OCI-LY7 (cell line): ENCODE measurements around the gene PADI6. TPM values are rescaled to one million over a fixed set of nuclear protein-coding genes. Genes with fewer than 3 reads are reported as not detected.

Experiments used
- BruUV-seq: library from RNA; stranded (reverse); fragments of 400-500 nt; replicated peaks from 2 replicates; lab custom pipeline; 2021; lab: Mats Ljungman, UMichigan
- CTCF ChIA-PET: fragments of 300-600 bp; sonication (Branson Sonifier 250); formaldehyde crosslinking; loops from one replicate; lab custom pipeline; 2022; ENCODE audit warnings: antibody characterized with exemption; ENCODE audit not compliant: unreplicated experiment; lab: Charles Lee
- POLR2A ChIA-PET: fragments of 300-600 bp; sonication (Branson Sonifier 250); formaldehyde crosslinking; loops from one replicate; lab custom pipeline; 2022; ENCODE audit warnings: antibody characterized with exemption; lab: Charles Lee
- DNase-seq: peaks from one replicate; pipeline ENCODE4 v3.0.0-alpha.2; 2015; ENCODE audit warnings: low spot score
- H2AFZ ChIP-seq: fragments of 200-600 bp; sonication (generic), shearing (Covaris generic); 2 replicates; pipeline ENCODE4 v1.6.1; 2014; ENCODE audit warnings: mild to moderate bottlenecking, antibody characterized with exemption, low read length, moderate library complexity
- H3K27ac ChIP-seq: fragments of 200-600 bp; sonication (generic); 2 replicates; pipeline ENCODE4 v1.5.1; 2014; ENCODE audit warnings: mixed run types, low read depth, mild to moderate bottlenecking, moderate library complexity, low read length, inconsistent platforms; ENCODE audit not compliant: poor library complexity, severe bottlenecking
- H3K36me3 ChIP-seq: fragments of 200-600 bp; sonication (generic); 2 replicates; pipeline ENCODE4 v1.6.1; 2014; ENCODE audit warnings: mild to moderate bottlenecking, antibody characterized with exemption, low read length, moderate library complexity, mixed read lengths; ENCODE audit not compliant: insufficient read depth
- H3K4me1 ChIP-seq: fragments of 200-600 bp; sonication (generic); 2 replicates; pipeline ENCODE4 v1.5.1; 2014; ENCODE audit warnings: mild to moderate bottlenecking, low read length; ENCODE audit not compliant: insufficient read depth, poor library complexity, severe bottlenecking
- H3K4me2 ChIP-seq: fragments of 200-600 bp; sonication (generic); 2 replicates; pipeline ENCODE4 v1.6.1; 2014; ENCODE audit warnings: mild to moderate bottlenecking, low read length
- H3K4me3 ChIP-seq: fragments of 200-600 bp; sonication (generic); 2 replicates; pipeline ENCODE4 v1.5.1; 2014; ENCODE audit warnings: mild to moderate bottlenecking, low read depth, low read length; ENCODE audit not compliant: poor library complexity, severe bottlenecking
- H3K79me2 ChIP-seq: fragments of 200-600 bp; sonication (generic); 2 replicates; pipeline ENCODE4 v1.6.1; 2016; ENCODE audit warnings: low read depth, mild to moderate bottlenecking, low read length, moderate library complexity, mixed read lengths; ENCODE audit not compliant: insufficient read depth
- H3K9me2 ChIP-seq: fragments of 200-600 bp; sonication (generic); 2 replicates; pipeline ENCODE4 v1.6.1; 2016; ENCODE audit warnings: mild to moderate bottlenecking, low read length, mixed read lengths; ENCODE audit not compliant: insufficient read depth
- H3K9me3 ChIP-seq: fragments of 200-600 bp; sonication (generic); 2 replicates; pipeline ENCODE4 v1.6.1; 2014; ENCODE audit warnings: mild to moderate bottlenecking, mixed run types, low read length, mixed read lengths
- H4K20me1 ChIP-seq: fragments of 200-600 bp; sonication (generic); 2 replicates; pipeline ENCODE4 v1.6.1; 2014; ENCODE audit warnings: mild to moderate bottlenecking, antibody characterized with exemption, low read length, moderate library complexity, mixed read lengths; ENCODE audit not compliant: insufficient read depth
- EZH2phosphoT487 ChIP-seq: fragments of 200-600 bp; sonication (generic); IDR thresholded peaks from 2 replicates; pipeline ENCODE4 v1.6.1; 2018; ENCODE audit warnings: low read depth, borderline replicate concordance, mild to moderate bottlenecking, mixed run types, antibody characterized with exemption, low read length, moderate library complexity, mixed read lengths
- intact Hi-C: fragments of 100-400 bp; cut with micrococcal nuclease; formaldehyde crosslinking; loops from one replicate; pipeline ENCODE4 v1.10.0; 2022; ENCODE audit not compliant: unreplicated experiment
- total RNA-seq, 2 experiments: library from RNA; depleted of rRNA in 1 of 2; stranded (reverse); fragments of >200 nt in 1 of 2; shearing (Covaris generic) in 1 of 2; gene quantifications; 2 replicates each; pipeline ENCODE4 v1.2.3, GENCODE V29; 2014 to 2022
- TF ChIP-seq, protein P1 (sequence below): fragments of 200-600 bp; sonication (generic); conservative IDR thresholded peaks from 2 replicates; pipeline ENCODE4 v1.5.1; 2014; ENCODE audit warnings: mild to moderate bottlenecking, antibody characterized with exemption, low read length, moderate library complexity, mixed read lengths

PADI6 gene
- total RNA-seq, 2 experiments from 2014 or later: not detected

DNA sequence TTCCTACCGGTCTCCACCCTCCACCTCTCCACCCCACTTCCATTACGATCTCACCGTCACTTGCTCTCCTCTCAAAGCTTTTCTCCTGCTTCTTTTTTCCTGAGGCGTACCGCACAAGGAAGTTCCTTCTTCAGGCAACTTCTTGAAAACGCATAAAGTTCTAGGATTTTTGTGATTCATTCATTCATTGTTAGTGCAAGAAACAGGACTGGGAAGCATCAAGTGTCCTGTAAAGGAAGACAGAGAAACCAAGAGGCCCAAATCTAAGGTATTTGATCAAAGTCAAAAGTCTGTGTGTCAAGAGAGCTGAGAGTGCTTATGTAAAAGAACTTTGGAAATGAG is 68.8 kb downstream of the PADI6 start:
- Histone ChIP-seq H3K9me3 (no peaks in the 10 kb centered on the region), H3K9me2 (no peaks in the 10 kb centered on the region), H3K4me2 (peak overlapping the region; percentile 83), H4K20me1 (peaks cover 16% of the 10 kb centered on the region), H3K36me3 (peaks cover 23% of the 10 kb centered on the region), H2AFZ (peak overlapping the region; percentile 58; the same call in 1 of the 2 replicates), H3K79me2 (peaks cover 27% of the 10 kb centered on the region), H3K4me3 (peak overlapping the region; percentile 68), H3K4me1 (peaks cover 36% of the 10 kb centered on the region), H3K27ac (peak overlapping the region; percentile 28)
- CTCF ChIA-PET: no interaction called here
- no peak for DNase-seq
- no TSS peak for BruUV-seq
- intact Hi-C loops: no loop called here
- POLR2A ChIA-PET: interaction anchor here (0.5 to 1.4 kb wide), 2 partner anchors 12 to 355 kb away, joined by 3 to 10 read pairs; no protein-coding TSS in a partner anchor
- TF ChIP-seq, protein P1, sequence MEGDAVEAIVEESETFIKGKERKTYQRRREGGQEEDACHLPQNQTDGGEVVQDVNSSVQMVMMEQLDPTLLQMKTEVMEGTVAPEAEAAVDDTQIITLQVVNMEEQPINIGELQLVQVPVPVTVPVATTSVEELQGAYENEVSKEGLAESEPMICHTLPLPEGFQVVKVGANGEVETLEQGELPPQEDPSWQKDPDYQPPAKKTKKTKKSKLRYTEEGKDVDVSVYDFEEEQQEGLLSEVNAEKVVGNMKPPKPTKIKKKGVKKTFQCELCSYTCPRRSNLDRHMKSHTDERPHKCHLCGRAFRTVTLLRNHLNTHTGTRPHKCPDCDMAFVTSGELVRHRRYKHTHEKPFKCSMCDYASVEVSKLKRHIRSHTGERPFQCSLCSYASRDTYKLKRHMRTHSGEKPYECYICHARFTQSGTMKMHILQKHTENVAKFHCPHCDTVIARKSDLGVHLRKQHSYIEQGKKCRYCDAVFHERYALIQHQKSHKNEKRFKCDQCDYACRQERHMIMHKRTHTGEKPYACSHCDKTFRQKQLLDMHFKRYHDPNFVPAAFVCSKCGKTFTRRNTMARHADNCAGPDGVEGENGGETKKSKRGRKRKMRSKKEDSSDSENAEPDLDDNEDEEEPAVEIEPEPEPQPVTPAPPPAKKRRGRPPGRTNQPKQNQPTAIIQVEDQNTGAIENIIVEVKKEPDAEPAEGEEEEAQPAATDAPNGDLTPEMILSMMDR: no peak
- TF ChIP-seq EZH2phosphoT487: no peak

DNA sequence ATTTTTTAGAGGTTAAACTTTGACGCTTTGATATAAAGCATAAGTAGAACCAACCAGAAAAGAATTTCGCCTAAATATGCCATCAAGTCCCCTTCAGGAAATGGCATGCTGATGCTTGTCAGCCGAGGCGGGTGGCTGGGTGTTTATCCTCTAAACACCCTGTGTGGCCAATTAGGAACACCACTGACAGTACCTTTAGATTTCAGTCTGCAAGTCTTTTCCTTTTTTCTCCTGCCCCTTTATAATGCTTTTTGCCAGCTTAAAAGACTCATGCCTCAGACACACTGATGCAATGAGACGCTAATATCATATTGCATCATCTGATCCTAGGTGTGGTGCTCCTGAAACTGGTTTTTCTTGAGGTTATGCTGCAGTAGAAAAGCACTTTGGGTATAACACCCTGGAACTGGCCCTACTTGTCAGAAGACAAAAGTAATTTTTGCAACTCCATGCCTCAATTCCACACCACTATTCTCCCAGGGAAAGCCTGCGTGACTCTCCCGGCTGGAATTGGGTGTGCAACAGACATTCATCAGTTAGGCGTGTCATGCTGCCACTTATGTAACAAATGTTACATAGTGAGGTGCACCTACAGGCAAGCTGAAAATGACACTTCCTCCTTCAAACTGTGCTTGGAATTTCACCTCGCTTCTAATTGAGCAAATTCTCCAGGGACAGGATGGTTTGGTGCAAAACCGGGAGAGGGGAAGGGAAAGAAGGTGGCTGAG is 69.4 kb downstream of the PADI6 start:
- POLR2A ChIA-PET: interaction anchor here (0.6 to 1.0 kb wide), 3 partner anchors 11 to 1722 kb away, joined by 3 to 7 read pairs (median 3); no protein-coding TSS in a partner anchor
- DNase-seq: peak; percentile 58

More for the DNA sequence above, 69.4 kb downstream of the PADI6 start:
- H3K4me2 ChIP-seq: peak overlapping the region; percentile 83
- peaks cover 21% of the 10 kb centered on the region for H3K79me2 ChIP-seq
- peaks cover 30% of the 10 kb centered on the region for H3K4me1 ChIP-seq
- no peaks in the 10 kb centered on the region for H3K9me2 ChIP-seq
- CTCF ChIA-PET: no interaction called here
- H3K27ac ChIP-seq: peak overlapping the region; percentile 28
- peaks cover 16% of the 10 kb centered on the region for H3K36me3 ChIP-seq
- no peak for TF ChIP-seq EZH2phosphoT487
- TF ChIP-seq, protein P1: no peak
- no peaks in the 10 kb centered on the region for H3K9me3 ChIP-seq
- no TSS peak for BruUV-seq
- intact Hi-C loops: no loop called here
- H3K4me3 ChIP-seq: peak overlapping the region; percentile 68
- H2AFZ ChIP-seq: peak overlapping the region; percentile 58; the same call in 1 of the 2 replicates
- H4K20me1 ChIP-seq: peaks cover 9% of the 10 kb centered on the region
